ENCODE measurements around the gene DNAJB6.

DNA sequence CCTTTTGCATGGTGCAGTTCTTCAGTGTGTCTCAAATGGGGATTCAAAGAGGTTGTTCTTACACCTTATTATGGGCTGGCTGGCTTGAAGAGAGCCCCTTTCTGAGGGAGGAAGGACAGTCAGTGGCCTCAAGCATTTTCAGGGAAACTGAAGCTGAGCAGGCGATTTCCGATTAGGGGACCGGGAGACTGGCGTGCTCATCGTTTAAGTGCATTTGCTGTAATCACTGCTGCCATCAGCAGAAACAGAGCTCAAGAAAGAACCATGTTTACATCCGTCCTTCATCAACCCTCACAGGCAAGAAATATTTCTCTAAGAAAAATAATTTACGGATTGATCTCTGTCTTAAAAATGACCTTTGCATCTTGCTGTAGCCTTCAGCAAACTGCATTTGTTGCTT lies 32.2 kb downstream of the DNAJB6 start:
- TF ChIP-seq CTCF (IDR thresholded peaks at IDR 0.05) (no peak), POLR2A (IDR thresholded peaks at IDR 0.05) (no peak)

All from stomach (tissue), 4 donors.